ENCODE results near the gene IBTK.

The IBTK gene

DNA sequence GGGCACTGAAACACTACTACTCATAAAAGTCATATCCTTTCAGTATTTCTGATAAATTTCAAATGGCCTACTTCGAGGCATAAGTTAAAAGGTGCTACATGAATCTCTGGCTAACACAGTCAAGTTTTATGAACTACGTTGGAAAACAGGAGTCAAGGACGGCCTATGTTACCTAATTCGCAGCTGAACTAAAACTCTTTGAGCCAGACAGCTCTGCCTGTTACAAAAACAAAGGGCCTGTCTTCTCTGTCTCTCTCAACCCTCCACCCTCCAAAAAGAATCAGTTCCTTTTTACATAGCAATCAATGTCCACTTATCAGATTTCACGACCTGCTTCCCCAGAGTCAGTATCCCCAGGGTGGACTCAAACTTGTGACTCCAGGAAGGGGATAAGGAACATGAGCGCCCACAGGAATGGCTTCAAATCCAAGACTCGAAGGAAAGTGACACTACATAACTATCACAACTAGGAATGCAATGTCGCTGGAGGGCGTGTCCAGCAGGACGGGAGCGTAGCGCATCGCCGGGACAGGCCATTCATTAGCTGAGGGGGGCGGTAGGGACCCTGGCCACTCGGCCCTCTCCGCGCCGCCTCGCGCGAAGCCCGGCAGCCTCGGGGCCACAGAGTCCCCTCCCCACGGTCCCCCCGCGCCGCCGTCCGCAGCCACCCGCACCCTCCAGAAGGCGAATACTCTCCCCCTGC, 591 bp downstream of the IBTK start:
- peak; percentile 68 for DNase-seq (ENCODE audit: low spot score)
- TF ChIP-seq, protein P1, sequence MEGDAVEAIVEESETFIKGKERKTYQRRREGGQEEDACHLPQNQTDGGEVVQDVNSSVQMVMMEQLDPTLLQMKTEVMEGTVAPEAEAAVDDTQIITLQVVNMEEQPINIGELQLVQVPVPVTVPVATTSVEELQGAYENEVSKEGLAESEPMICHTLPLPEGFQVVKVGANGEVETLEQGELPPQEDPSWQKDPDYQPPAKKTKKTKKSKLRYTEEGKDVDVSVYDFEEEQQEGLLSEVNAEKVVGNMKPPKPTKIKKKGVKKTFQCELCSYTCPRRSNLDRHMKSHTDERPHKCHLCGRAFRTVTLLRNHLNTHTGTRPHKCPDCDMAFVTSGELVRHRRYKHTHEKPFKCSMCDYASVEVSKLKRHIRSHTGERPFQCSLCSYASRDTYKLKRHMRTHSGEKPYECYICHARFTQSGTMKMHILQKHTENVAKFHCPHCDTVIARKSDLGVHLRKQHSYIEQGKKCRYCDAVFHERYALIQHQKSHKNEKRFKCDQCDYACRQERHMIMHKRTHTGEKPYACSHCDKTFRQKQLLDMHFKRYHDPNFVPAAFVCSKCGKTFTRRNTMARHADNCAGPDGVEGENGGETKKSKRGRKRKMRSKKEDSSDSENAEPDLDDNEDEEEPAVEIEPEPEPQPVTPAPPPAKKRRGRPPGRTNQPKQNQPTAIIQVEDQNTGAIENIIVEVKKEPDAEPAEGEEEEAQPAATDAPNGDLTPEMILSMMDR (IDR thresholded peaks at IDR 0.05; ENCODE audit: borderline replicate concordance, control extremely low read depth, extremely low read depth, insufficient read depth, missing control alignments) = no peak
- in situ Hi-C loops (cut with MboI; ENCODE audit: low sequenced_read_pairs, unreplicated experiment) = no loop called here

DNA sequence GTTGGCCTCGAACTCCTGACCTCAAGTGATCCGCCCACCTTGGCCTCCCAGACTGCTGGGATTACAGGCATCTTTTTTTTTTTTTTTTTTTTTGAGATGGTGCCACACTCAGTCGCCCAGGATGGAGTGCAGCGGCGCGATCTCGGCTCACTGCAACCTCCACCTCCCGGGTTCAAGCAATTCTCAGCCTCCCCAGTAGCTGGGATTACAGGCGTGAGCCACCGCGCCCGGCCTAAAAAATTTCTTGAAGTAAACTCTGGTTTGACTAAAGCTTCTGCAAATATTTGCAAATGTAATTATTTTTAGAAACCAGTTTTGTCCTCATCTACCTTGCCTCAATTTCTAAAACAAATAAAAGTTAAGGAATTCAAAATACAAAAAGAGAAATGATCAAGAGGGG, 1.2 kb downstream of the IBTK start:
- no peak for DNase-seq (ENCODE audit: low spot score)
- TF ChIP-seq, protein P1 (IDR thresholded peaks at IDR 0.05; ENCODE audit: borderline replicate concordance, control extremely low read depth, extremely low read depth, insufficient read depth, missing control alignments) = no peak
- in situ Hi-C loops (cut with MboI; ENCODE audit: low sequenced_read_pairs, unreplicated experiment) = no loop called here

DNA sequence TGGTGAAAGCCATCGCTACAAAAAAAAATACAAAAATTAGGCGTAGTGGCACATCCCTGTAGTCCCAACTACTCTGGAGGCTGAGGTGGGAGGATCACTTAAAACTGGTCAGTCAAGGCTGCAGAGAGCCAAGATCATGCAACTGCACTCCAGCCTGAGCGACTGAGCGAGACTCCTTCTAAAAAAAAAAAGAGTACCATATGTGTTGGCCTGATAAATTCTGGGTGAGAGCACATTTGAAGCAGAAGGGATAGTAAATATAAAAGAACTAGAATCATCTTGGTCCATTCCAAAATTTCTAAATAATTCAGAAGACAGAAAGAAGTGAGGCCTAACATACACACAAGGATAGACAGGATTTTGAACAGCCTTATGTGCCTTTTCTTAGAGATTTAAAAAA, 2.2 kb downstream of the IBTK start:
- no peak for DNase-seq (ENCODE audit: low spot score)
- in situ Hi-C loops (cut with MboI; ENCODE audit: low sequenced_read_pairs, unreplicated experiment) = no loop called here
- TF ChIP-seq, protein P1 (IDR thresholded peaks at IDR 0.05; ENCODE audit: borderline replicate concordance, control extremely low read depth, extremely low read depth, insufficient read depth, missing control alignments) = no peak

DNA sequence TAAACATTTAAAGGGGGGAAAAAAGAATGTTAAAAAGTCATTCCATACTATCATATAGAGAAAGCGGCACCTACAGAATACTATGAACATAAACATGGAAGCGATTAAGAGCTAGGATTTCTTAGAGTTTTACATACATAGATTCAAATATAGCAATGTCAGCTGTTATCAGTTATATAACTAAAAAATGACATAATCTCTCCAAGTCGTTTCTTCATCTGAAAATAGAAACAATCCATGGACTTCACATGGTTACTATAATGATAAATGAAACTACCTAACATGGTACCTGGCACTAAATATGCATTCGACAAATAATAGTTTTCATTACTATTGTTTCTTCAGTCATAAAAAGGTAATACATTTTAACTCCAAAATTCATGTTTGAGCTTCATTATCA, 3.7 kb downstream of the IBTK start:
- in situ Hi-C loops (cut with MboI; ENCODE audit: low sequenced_read_pairs, unreplicated experiment) = no loop called here
- TF ChIP-seq, protein P1 (IDR thresholded peaks at IDR 0.05; ENCODE audit: borderline replicate concordance, control extremely low read depth, extremely low read depth, insufficient read depth, missing control alignments) = no peak
- DNase-seq (ENCODE audit: low spot score) = no peak

DNA sequence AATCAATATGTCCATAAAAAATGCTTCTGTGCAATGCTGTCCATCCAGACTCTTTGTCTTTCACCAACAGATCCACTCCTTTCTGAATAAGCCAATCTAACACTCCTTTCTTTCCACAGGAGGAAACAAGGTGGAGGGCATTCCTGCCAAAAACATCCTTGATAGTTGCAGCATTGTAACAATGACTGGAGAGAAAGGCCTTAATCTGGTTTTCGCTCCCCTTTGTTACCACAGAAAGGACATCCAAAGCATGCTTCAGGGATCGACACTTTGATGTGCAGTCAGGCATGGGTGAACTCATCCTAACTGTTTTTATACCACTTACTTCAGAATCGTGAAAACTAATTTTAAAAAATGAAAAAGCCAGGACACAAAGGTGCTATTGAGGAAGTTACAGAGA, 7.4 kb downstream of the IBTK start:
- TF ChIP-seq, protein P1 (IDR thresholded peaks at IDR 0.05; ENCODE audit: borderline replicate concordance, control extremely low read depth, extremely low read depth, insufficient read depth, missing control alignments) = no peak
- in situ Hi-C loops (cut with MboI; ENCODE audit: low sequenced_read_pairs, unreplicated experiment) = no loop called here

DNA sequence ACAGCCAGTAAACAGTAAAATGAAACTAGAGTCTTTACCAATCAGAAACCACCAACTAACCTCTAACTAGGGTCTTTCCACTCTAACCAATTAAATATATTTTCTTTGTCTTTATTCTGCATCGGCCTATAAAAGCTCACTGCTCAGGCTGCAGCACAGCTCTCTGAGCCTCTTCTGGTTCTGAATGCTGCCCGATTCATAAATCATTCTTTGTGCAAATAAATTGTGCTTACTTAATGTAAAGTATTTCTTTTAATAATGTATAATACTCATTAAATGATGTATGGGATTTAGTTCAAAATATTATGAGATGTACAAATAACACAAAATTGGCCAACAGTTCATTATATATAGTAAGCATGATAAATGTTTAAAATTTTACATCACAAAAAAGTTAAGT, 7.9 kb downstream of the IBTK start:
- in situ Hi-C loops (cut with MboI; ENCODE audit: low sequenced_read_pairs, unreplicated experiment) = no loop called here
- TF ChIP-seq, protein P1 (IDR thresholded peaks at IDR 0.05; ENCODE audit: borderline replicate concordance, control extremely low read depth, extremely low read depth, insufficient read depth, missing control alignments) = no peak
- no peak for DNase-seq (ENCODE audit: low spot score)

More for the DNA sequence above, 7.4 kb downstream of the IBTK start:
- no peak for DNase-seq (ENCODE audit: low spot score)
